OCI-LY7 (cell line): Measurements from ENCODE around the gene SPEN. TPM values are rescaled to one million over a fixed set of nuclear protein-coding genes. Genes with fewer than 3 reads are reported as not detected.

ENCODE experiments used
- BruUV-seq: library from RNA; stranded (reverse); fragments of 400-500 nt; replicated peaks from 2 replicates; lab custom pipeline; 2021; lab: Mats Ljungman, UMichigan
- CTCF ChIA-PET: fragments of 300-600 bp; sonication (Branson Sonifier 250); formaldehyde crosslinking; loops from one replicate; lab custom pipeline; 2022; ENCODE audit warnings: antibody characterized with exemption; ENCODE audit not compliant: unreplicated experiment; lab: Charles Lee
- POLR2A ChIA-PET: fragments of 300-600 bp; sonication (Branson Sonifier 250); formaldehyde crosslinking; loops from one replicate; lab custom pipeline; 2022; ENCODE audit warnings: antibody characterized with exemption; lab: Charles Lee
- DNase-seq: peaks from one replicate; pipeline ENCODE4 v3.0.0-alpha.2; 2015; ENCODE audit warnings: low spot score
- H2AFZ ChIP-seq: fragments of 200-600 bp; sonication (generic), shearing (Covaris generic); 2 replicates; pipeline ENCODE4 v1.6.1; 2014; ENCODE audit warnings: mild to moderate bottlenecking, antibody characterized with exemption, low read length, moderate library complexity
- H3K27ac ChIP-seq: fragments of 200-600 bp; sonication (generic); 2 replicates; pipeline ENCODE4 v1.5.1; 2014; ENCODE audit warnings: mixed run types, low read depth, mild to moderate bottlenecking, moderate library complexity, low read length, inconsistent platforms; ENCODE audit not compliant: poor library complexity, severe bottlenecking
- H3K36me3 ChIP-seq: fragments of 200-600 bp; sonication (generic); 2 replicates; pipeline ENCODE4 v1.6.1; 2014; ENCODE audit warnings: mild to moderate bottlenecking, antibody characterized with exemption, low read length, moderate library complexity, mixed read lengths; ENCODE audit not compliant: insufficient read depth
- H3K4me1 ChIP-seq: fragments of 200-600 bp; sonication (generic); 2 replicates; pipeline ENCODE4 v1.5.1; 2014; ENCODE audit warnings: mild to moderate bottlenecking, low read length; ENCODE audit not compliant: insufficient read depth, poor library complexity, severe bottlenecking
- H3K4me2 ChIP-seq: fragments of 200-600 bp; sonication (generic); 2 replicates; pipeline ENCODE4 v1.6.1; 2014; ENCODE audit warnings: mild to moderate bottlenecking, low read length
- H3K4me3 ChIP-seq: fragments of 200-600 bp; sonication (generic); 2 replicates; pipeline ENCODE4 v1.5.1; 2014; ENCODE audit warnings: mild to moderate bottlenecking, low read depth, low read length; ENCODE audit not compliant: poor library complexity, severe bottlenecking
- H3K79me2 ChIP-seq: fragments of 200-600 bp; sonication (generic); 2 replicates; pipeline ENCODE4 v1.6.1; 2016; ENCODE audit warnings: low read depth, mild to moderate bottlenecking, low read length, moderate library complexity, mixed read lengths; ENCODE audit not compliant: insufficient read depth
- H3K9me2 ChIP-seq: fragments of 200-600 bp; sonication (generic); 2 replicates; pipeline ENCODE4 v1.6.1; 2016; ENCODE audit warnings: mild to moderate bottlenecking, low read length, mixed read lengths; ENCODE audit not compliant: insufficient read depth
- H3K9me3 ChIP-seq: fragments of 200-600 bp; sonication (generic); 2 replicates; pipeline ENCODE4 v1.6.1; 2014; ENCODE audit warnings: mild to moderate bottlenecking, mixed run types, low read length, mixed read lengths
- H4K20me1 ChIP-seq: fragments of 200-600 bp; sonication (generic); 2 replicates; pipeline ENCODE4 v1.6.1; 2014; ENCODE audit warnings: mild to moderate bottlenecking, antibody characterized with exemption, low read length, moderate library complexity, mixed read lengths; ENCODE audit not compliant: insufficient read depth
- EZH2phosphoT487 ChIP-seq: fragments of 200-600 bp; sonication (generic); IDR thresholded peaks from 2 replicates; pipeline ENCODE4 v1.6.1; 2018; ENCODE audit warnings: low read depth, borderline replicate concordance, mild to moderate bottlenecking, mixed run types, antibody characterized with exemption, low read length, moderate library complexity, mixed read lengths
- intact Hi-C: fragments of 100-400 bp; cut with micrococcal nuclease; formaldehyde crosslinking; loops from one replicate; pipeline ENCODE4 v1.10.0; 2022; ENCODE audit not compliant: unreplicated experiment
- total RNA-seq, 2 experiments: library from RNA; depleted of rRNA in 1 of 2; stranded (reverse); fragments of >200 nt in 1 of 2; shearing (Covaris generic) in 1 of 2; gene quantifications; 2 replicates each; pipeline ENCODE4 v1.2.3, GENCODE V29; 2014 to 2022
- TF ChIP-seq, protein P1 (sequence below): fragments of 200-600 bp; sonication (generic); conservative IDR thresholded peaks from 2 replicates; pipeline ENCODE4 v1.5.1; 2014; ENCODE audit warnings: mild to moderate bottlenecking, antibody characterized with exemption, low read length, moderate library complexity, mixed read lengths

Gene SPEN
- total RNA-seq, 2 experiments from 2014 or later, result 40.7 to 87.1 TPM

DNA sequence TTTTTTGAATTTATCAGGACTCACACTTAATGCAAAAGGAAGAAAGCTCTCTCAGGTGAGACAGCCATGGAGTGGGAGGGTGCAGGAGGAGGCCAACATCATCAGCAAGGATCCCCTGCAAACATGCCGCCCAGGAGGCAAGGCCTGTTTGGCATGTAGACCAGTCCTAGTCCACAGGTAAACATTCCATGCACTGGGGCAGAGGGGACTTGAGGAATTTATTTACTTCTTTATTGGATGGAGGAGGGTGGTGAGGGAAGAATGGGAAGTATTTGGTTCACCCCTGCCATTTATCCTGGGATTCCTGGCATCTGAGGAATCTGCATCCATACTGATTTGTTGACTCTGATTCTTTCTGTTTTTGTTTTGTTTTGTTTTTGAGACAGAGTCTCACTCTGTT lies 38.6 kb upstream of the SPEN start:
- ChIA-PET POLR2A (no interaction called here), CTCF (no interaction called here)
- intact Hi-C loops, result no loop called here
- H3K9me2 ChIP-seq, result no peaks in the 10 kb centered on the region
- no peaks in the 10 kb centered on the region for H4K20me1 ChIP-seq
- no peaks in the 10 kb centered on the region for H3K4me1 ChIP-seq
- no peak for DNase-seq
- H3K36me3 ChIP-seq, result no peaks in the 10 kb centered on the region
- no peak overlapping the region for H3K27ac ChIP-seq
- H3K4me2 ChIP-seq, result no peak overlapping the region
- no peaks in the 10 kb centered on the region for H3K79me2 ChIP-seq
- no peaks in the 10 kb centered on the region for H3K9me3 ChIP-seq
- no peak for TF ChIP-seq EZH2phosphoT487
- TF ChIP-seq, protein P1, sequence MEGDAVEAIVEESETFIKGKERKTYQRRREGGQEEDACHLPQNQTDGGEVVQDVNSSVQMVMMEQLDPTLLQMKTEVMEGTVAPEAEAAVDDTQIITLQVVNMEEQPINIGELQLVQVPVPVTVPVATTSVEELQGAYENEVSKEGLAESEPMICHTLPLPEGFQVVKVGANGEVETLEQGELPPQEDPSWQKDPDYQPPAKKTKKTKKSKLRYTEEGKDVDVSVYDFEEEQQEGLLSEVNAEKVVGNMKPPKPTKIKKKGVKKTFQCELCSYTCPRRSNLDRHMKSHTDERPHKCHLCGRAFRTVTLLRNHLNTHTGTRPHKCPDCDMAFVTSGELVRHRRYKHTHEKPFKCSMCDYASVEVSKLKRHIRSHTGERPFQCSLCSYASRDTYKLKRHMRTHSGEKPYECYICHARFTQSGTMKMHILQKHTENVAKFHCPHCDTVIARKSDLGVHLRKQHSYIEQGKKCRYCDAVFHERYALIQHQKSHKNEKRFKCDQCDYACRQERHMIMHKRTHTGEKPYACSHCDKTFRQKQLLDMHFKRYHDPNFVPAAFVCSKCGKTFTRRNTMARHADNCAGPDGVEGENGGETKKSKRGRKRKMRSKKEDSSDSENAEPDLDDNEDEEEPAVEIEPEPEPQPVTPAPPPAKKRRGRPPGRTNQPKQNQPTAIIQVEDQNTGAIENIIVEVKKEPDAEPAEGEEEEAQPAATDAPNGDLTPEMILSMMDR, result no peak
- no peak overlapping the region for H2AFZ ChIP-seq
- no peak overlapping the region for H3K4me3 ChIP-seq
- no TSS peak for BruUV-seq

DNA sequence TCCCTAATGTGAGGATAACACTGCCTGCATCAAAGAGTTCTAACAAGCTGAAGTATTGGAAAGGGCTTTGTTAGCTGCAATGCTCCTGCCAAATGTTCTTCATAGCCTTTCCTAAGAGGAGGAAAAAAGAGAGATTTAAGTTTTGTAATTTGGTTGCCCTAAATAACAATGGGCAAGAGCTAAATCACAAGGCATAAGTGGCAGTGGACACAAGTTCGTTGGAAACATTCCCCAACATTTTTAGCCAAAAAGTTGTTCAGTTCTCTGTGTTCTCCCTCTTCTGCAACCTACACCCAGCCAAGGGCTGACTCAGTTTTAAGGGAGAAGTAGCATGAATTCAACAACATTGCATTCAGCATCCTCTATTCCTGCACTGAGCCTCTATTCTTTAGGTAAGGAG lies 37.4 kb upstream of the SPEN start:
- Histone ChIP-seq H3K9me2 (no peaks in the 10 kb centered on the region), H2AFZ (no peak overlapping the region), H3K9me3 (no peaks in the 10 kb centered on the region), H3K4me1 (no peaks in the 10 kb centered on the region), H4K20me1 (no peaks in the 10 kb centered on the region), H3K27ac (no peak overlapping the region), H3K79me2 (no peaks in the 10 kb centered on the region), H3K4me2 (no peak overlapping the region), H3K4me3 (no peak overlapping the region), H3K36me3 (no peaks in the 10 kb centered on the region)
- DNase-seq, result no peak
- TF ChIP-seq EZH2phosphoT487, result no peak
- TF ChIP-seq, protein P1, result no peak
- no TSS peak for BruUV-seq
- ChIA-PET CTCF (no interaction called here), POLR2A (interaction anchor here (0.6 kb wide), 1 partner anchor 17 kb away, joined by 6 read pairs; no protein-coding TSS in a partner anchor)
- intact Hi-C loops, result no loop called here

DNA sequence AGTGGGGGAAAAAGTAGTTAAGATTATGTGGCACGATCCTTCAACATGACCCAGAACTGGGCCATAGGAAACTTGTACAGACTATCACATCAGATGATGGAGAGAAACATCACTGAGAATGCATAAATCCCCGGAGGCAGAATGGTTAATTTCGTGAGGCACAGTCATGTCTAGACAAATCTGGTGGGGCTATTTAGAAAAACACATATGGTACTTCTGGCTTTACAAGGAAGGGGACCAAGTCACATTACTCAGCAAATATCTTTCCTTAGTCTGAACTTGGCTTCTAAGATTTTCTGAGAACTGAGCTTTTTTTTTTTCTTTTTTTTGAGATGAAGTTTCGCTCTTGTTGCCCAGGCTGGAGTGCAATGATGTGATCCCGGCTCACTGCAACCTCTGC lies 30.8 kb upstream of the SPEN start:
- intact Hi-C loops, result loop anchor here (5.0 kb wide), 4 partner anchors 66 to 176 kb away; no protein-coding TSS in a partner anchor
- H3K27ac ChIP-seq, result no peak overlapping the region
- BruUV-seq, result no TSS peak
- H2AFZ ChIP-seq, result no peak overlapping the region
- H3K79me2 ChIP-seq, result no peaks in the 10 kb centered on the region
- H3K36me3 ChIP-seq, result no peaks in the 10 kb centered on the region
- TF ChIP-seq EZH2phosphoT487, result no peak
- TF ChIP-seq, protein P1, result no peak
- H3K9me2 ChIP-seq, result no peaks in the 10 kb centered on the region
- POLR2A ChIA-PET, result interaction anchor here (0.9 kb wide), 1 partner anchor 35 kb away, joined by 4 read pairs; no protein-coding TSS in a partner anchor
- CTCF ChIA-PET, result no interaction called here
- no peak overlapping the region for H3K4me3 ChIP-seq
- H3K4me2 ChIP-seq, result no peak overlapping the region
- H3K4me1 ChIP-seq, result no peaks in the 10 kb centered on the region
- H4K20me1 ChIP-seq, result no peaks in the 10 kb centered on the region
- H3K9me3 ChIP-seq, result no peaks in the 10 kb centered on the region
- no peak for DNase-seq
